ENCODE measurements around the gene ENTPD5. TPM values are rescaled to one million over a fixed set of nuclear protein-coding genes. Genes with fewer than 3 reads are reported as not detected.

ENTPD5 gene
- polyA plus RNA-seq, 1 donor from 2014 or later = 5.7 TPM

DNA sequence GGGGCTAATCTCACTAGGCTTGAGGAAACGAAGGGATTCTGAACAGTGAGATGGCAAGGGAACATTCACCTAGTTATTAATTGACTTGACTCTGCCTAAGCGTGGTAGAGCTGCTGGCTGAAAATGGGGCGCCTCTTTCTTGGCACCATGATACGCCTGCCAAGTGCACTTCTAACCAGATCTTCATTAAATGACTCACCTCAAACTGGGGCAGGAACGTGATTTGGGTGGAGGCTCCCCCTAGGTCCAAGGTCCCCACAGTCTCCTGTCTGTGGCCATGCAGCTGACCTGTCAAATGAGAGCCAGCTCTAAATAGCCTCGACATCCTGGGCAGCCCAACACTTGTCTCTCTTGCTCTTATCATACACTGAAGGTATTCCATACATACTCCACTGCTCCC, 43.0 kb downstream of the ENTPD5 start:
- no peaks in the 10 kb centered on the region for H4K20me1 ChIP-seq (ENCODE audit: insufficient read depth)
- no peaks in the 10 kb centered on the region for H3K27me3 ChIP-seq (ENCODE audit: insufficient read depth, low read depth, low read length)
- no peaks in the 10 kb centered on the region for H3K9me3 ChIP-seq (ENCODE audit: low read length)
- H3F3A ChIP-seq (ENCODE audit: insufficient read depth, low read length, poor library complexity, severe bottlenecking) = no peaks in the 10 kb centered on the region
- no peaks in the 10 kb centered on the region for H3K79me2 ChIP-seq (replicated peaks; ENCODE audit: insufficient read depth, low read length)
- H3K4me3 ChIP-seq (ENCODE audit: low read length) = no peak overlapping the region
- no peaks in the 10 kb centered on the region for H3K36me3 ChIP-seq (ENCODE audit: insufficient read depth, low read length)
- no peak overlapping the region for H3K27ac ChIP-seq (ENCODE audit: low read length)
- no peak overlapping the region for H2AFZ ChIP-seq (ENCODE audit: low read depth, low read length)
- H3K9ac ChIP-seq (ENCODE audit: low read length) = no peak overlapping the region
- TF ChIP-seq REST (IDR thresholded peaks at IDR 0.05; ENCODE audit: borderline replicate concordance) (no peak), RAD21 (conservative IDR thresholded peaks at IDR 0.05) (no peak), MXI1 (conservative IDR thresholded peaks at IDR 0.05; ENCODE audit: poor library complexity, severe bottlenecking) (no peak), CTCF (IDR thresholded peaks at IDR 0.05; ENCODE audit: poor library complexity, severe bottlenecking) (no peak), EZH2 (IDR thresholded peaks at IDR 0.05; ENCODE audit: borderline replicate concordance, insufficient read depth, low read length, poor library complexity, severe bottlenecking) (no peak), POLR2AphosphoS5 (IDR thresholded peaks at IDR 0.05) (no peak), SMC3 (conservative IDR thresholded peaks at IDR 0.05; ENCODE audit: poor library complexity) (no peak), TAF1 (IDR thresholded peaks at IDR 0.05; ENCODE audit: low read depth) (no peak), EP300 (conservative IDR thresholded peaks at IDR 0.05; ENCODE audit: poor library complexity, severe bottlenecking) (no peak)
- no peak overlapping the region for H3K4me2 ChIP-seq (ENCODE audit: low read length)
- no peaks in the 10 kb centered on the region for H3K9me2 ChIP-seq (ENCODE audit: insufficient read depth, low read length)

GRCh38 chr14:73973497-73973896, 45.6 kb downstream of the ENTPD5 start:
- no peaks in the 10 kb centered on the region for H4K20me1 ChIP-seq (ENCODE audit: insufficient read depth)
- H2AFZ ChIP-seq (ENCODE audit: low read depth, low read length) = no peak overlapping the region
- TF ChIP-seq MXI1 (conservative IDR thresholded peaks at IDR 0.05; ENCODE audit: poor library complexity, severe bottlenecking) = no peak
- no peak for TF ChIP-seq POLR2AphosphoS5 (IDR thresholded peaks at IDR 0.05)
- no peak for TF ChIP-seq REST (IDR thresholded peaks at IDR 0.05; ENCODE audit: borderline replicate concordance)
- no peak for TF ChIP-seq EZH2 (IDR thresholded peaks at IDR 0.05; ENCODE audit: borderline replicate concordance, insufficient read depth, low read length, poor library complexity, severe bottlenecking)
- TF ChIP-seq RAD21 (conservative IDR thresholded peaks at IDR 0.05) = no peak
- TF ChIP-seq EP300 (conservative IDR thresholded peaks at IDR 0.05; ENCODE audit: poor library complexity, severe bottlenecking) = no peak
- TF ChIP-seq SMC3 (conservative IDR thresholded peaks at IDR 0.05; ENCODE audit: poor library complexity) = no peak
- no peak for TF ChIP-seq CTCF (IDR thresholded peaks at IDR 0.05; ENCODE audit: poor library complexity, severe bottlenecking)
- TF ChIP-seq TAF1 (IDR thresholded peaks at IDR 0.05; ENCODE audit: low read depth) = no peak
- H3K36me3 ChIP-seq (ENCODE audit: insufficient read depth, low read length) = no peaks in the 10 kb centered on the region
- no peak overlapping the region for H3K9ac ChIP-seq (ENCODE audit: low read length)
- H3F3A ChIP-seq (ENCODE audit: insufficient read depth, low read length, poor library complexity, severe bottlenecking) = no peaks in the 10 kb centered on the region
- no peaks in the 10 kb centered on the region for H3K9me2 ChIP-seq (ENCODE audit: insufficient read depth, low read length)
- no peak overlapping the region for H3K27ac ChIP-seq (ENCODE audit: low read length)
- H3K27me3 ChIP-seq (ENCODE audit: insufficient read depth, low read depth, low read length) = no peaks in the 10 kb centered on the region
- no peaks in the 10 kb centered on the region for H3K79me2 ChIP-seq (replicated peaks; ENCODE audit: insufficient read depth, low read length)
- H3K9me3 ChIP-seq (ENCODE audit: low read length) = no peaks in the 10 kb centered on the region
- H3K4me3 ChIP-seq (ENCODE audit: low read length) = no peak overlapping the region
- H3K4me2 ChIP-seq (ENCODE audit: low read length) = no peak overlapping the region
